Measurements from ENCODE around the gene CCDC85A.

- TF ChIP-seq CTCF (IDR thresholded peaks at IDR 0.05) (no peak), POLR2A (IDR thresholded peaks at IDR 0.05) (no peak)
Measured at GRCh38 chr2:56295666-56296065, 111.9 kb downstream of the CCDC85A start.
